HG02981 (cell line): ENCODE data around the gene JAK1.

Source experiments
- ATAC-seq: cut with Tn5 transposase; IDR thresholded peaks from one replicate; pipeline ENCODE4 v1.9.1; 2021; ENCODE audit warnings: mild to moderate bottlenecking, moderate library complexity; ENCODE audit not compliant: unreplicated experiment

JAK1 gene

GRCh38 chr1:64801851-64802523, 164.4 kb downstream of the JAK1 start:
- ATAC-seq = no peak

- ATAC-seq = no peak
These were observed 167.5 kb downstream of the JAK1 start for GRCh38 chr1:64798872-64799271.

GRCh38 chr1:64790832-64791487, 175.4 kb downstream of the JAK1 start:
- ATAC-seq = no peak
